ENCODE data around the gene TSPO. TPM values are rescaled to one million over a fixed set of nuclear protein-coding genes. Genes with fewer than 3 reads are reported as not detected.

TSPO gene
- polyA plus RNA-seq, 3 donors, result 14.3 to 21.4 (median 16.9) TPM

GRCh38 chr22:43174941-43175531 lies 23.7 kb downstream of the TSPO start:
- no peak for DNase-seq (ENCODE audit: low read depth in 3 of 3, low spot score in 2 of 3)

GRCh38 chr22:43176090-43176489 lies 24.7 kb downstream of the TSPO start:
- DNase-seq (ENCODE audit: low read depth in 3 of 3, low spot score in 2 of 3), result no peak

- DNase-seq (ENCODE audit: low read depth in 3 of 3, low spot score in 2 of 3), result no peak
These were observed 26.1 kb downstream of the TSPO start for GRCh38 chr22:43177479-43177878.

GRCh38 chr22:43179146-43179910 lies 28.0 kb downstream of the TSPO start:
- DNase-seq (ENCODE audit: low read depth in 3 of 3, low spot score in 2 of 3), result no peak

GRCh38 chr22:43179911-43180195 lies 28.5 kb downstream of the TSPO start:
- DNase-seq (ENCODE audit: low read depth in 3 of 3, low spot score in 2 of 3), result no peak

GRCh38 chr22:43180670-43181069 lies 29.3 kb downstream of the TSPO start:
- DNase-seq (ENCODE audit: low read depth in 3 of 3, low spot score in 2 of 3), result no peak

- no peak for DNase-seq (ENCODE audit: low read depth in 3 of 3, low spot score in 2 of 3)
These were observed 30.1 kb downstream of the TSPO start for GRCh38 chr22:43181321-43182076.

GRCh38 chr22:43182118-43182517 lies 30.8 kb downstream of the TSPO start:
- no peak for DNase-seq (ENCODE audit: low read depth in 3 of 3, low spot score in 2 of 3)

- no peak for DNase-seq (ENCODE audit: low read depth in 3 of 3, low spot score in 2 of 3)
These were observed 31.4 kb downstream of the TSPO start for GRCh38 chr22:43182726-43183125.

- no peak for DNase-seq (ENCODE audit: low read depth in 3 of 3, low spot score in 2 of 3)
These were observed 32.3 kb downstream of the TSPO start for GRCh38 chr22:43183496-43184277.

GRCh38 chr22:43185860-43186261 lies 34.5 kb downstream of the TSPO start:
- no peak for DNase-seq (ENCODE audit: low read depth in 3 of 3, low spot score in 2 of 3)

GRCh38 chr22:43186272-43187170 lies 35.2 kb downstream of the TSPO start, which contains the start of gene TTLL12:
Gene TTLL12 (minus strand): TSS chr22:43187134. CDS start chr22:43187069, 65 bp downstream.
- no peak for DNase-seq (ENCODE audit: low read depth in 3 of 3, low spot score in 2 of 3)

- peak; percentile 92 to 93 (median 92) for DNase-seq (ENCODE audit: low read depth in 3 of 3, low spot score in 2 of 3)
These were observed 36.1 kb downstream of the TSPO start for GRCh38 chr22:43187171-43188099.

- DNase-seq (ENCODE audit: low read depth in 3 of 3, low spot score in 2 of 3), result no peak
These were observed 37.6 kb downstream of the TSPO start for GRCh38 chr22:43188829-43189545.

GRCh38 chr22:43191831-43192230 lies 40.5 kb downstream of the TSPO start:
- no peak for DNase-seq (ENCODE audit: low read depth in 3 of 3, low spot score in 2 of 3)

- no peak for DNase-seq (ENCODE audit: low read depth in 3 of 3, low spot score in 2 of 3)
These were observed 46.0 kb downstream of the TSPO start for GRCh38 chr22:43197271-43197941.

- DNase-seq (ENCODE audit: low read depth in 3 of 3, low spot score in 2 of 3), result no peak
These were observed 46.8 kb downstream of the TSPO start for GRCh38 chr22:43198126-43198525.

- no peak for DNase-seq (ENCODE audit: low read depth in 3 of 3, low spot score in 2 of 3)
These were observed 47.6 kb downstream of the TSPO start for GRCh38 chr22:43198936-43199335.

All from right renal cortex interstitium (tissue), 3 donors.